HepG2 (cell line): ENCODE data around the gene GCSAM. TPM values are rescaled to one million over a fixed set of nuclear protein-coding genes. Genes with fewer than 3 reads are reported as not detected.

Source experiments
- CBX5 ChIP-seq: sonication (generic); formaldehyde crosslinking; IDR thresholded peaks from 2 replicates; pipeline ENCODE4 v1.4.0; 2020; ENCODE audit warnings: missing genetic modification reagents, borderline replicate concordance
- CREBL2 ChIP-seq: sonication (generic); formaldehyde crosslinking; IDR thresholded peaks from 2 replicates; pipeline ENCODE4 v1.8.1; 2023; ENCODE audit warnings: missing genetic modification reagents, mild to moderate bottlenecking, borderline replicate concordance
- HNRNPLL ChIP-seq: fragments of 200-400 bp; formaldehyde crosslinking; IDR thresholded peaks from 2 replicates; pipeline ENCODE4 v1.6.1; 2017; ENCODE audit warnings: mild to moderate bottlenecking, low read depth, low read length; ENCODE audit not compliant: poor library complexity, severe bottlenecking
- KMT2B ChIP-seq: IDR thresholded peaks from 2 replicates; pipeline ENCODE4 v1.6.1; 2016; ENCODE audit warnings: missing genetic modification reagents, missing compliant biosample characterization
- TCF7 ChIP-seq: sonication (generic); IDR thresholded peaks from 2 replicates; pipeline ENCODE4 v1.6.1; 2016; ENCODE audit warnings: antibody characterized with exemption, low read depth
- YEATS4 ChIP-seq: sonication (generic); formaldehyde crosslinking; IDR thresholded peaks from 2 replicates; pipeline ENCODE4 v1.4.0; 2020; ENCODE audit warnings: missing genetic modification reagents, borderline replicate concordance
- ZBTB20 ChIP-seq: sonication (generic); formaldehyde crosslinking; IDR thresholded peaks from 2 replicates; pipeline ENCODE4 v1.8.1; 2023; ENCODE audit warnings: missing genetic modification reagents, low read depth, mild to moderate bottlenecking, borderline replicate concordance
- ZC3H13 ChIP-seq: sonication (generic); formaldehyde crosslinking; IDR thresholded peaks from 2 replicates; pipeline ENCODE4 v1.8.1; 2023; ENCODE audit warnings: mild to moderate bottlenecking, missing genetic modification reagents, moderate library complexity
- ZNF225 ChIP-seq: sonication (generic); formaldehyde crosslinking; IDR thresholded peaks from 2 replicates; pipeline ENCODE4 v1.4.0; 2020; ENCODE audit warnings: mild to moderate bottlenecking, missing genetic modification reagents
- ZNF652 ChIP-seq: IDR thresholded peaks from 2 replicates; pipeline ENCODE4 v1.6.1; 2016; ENCODE audit warnings: low read depth, borderline replicate concordance
- ZNF678 ChIP-seq: sonication (generic); formaldehyde crosslinking; IDR thresholded peaks from 2 replicates; pipeline ENCODE4 v1.4.0; 2020; ENCODE audit warnings: mild to moderate bottlenecking, missing genetic modification reagents
- ZNF777 ChIP-seq: sonication (generic); formaldehyde crosslinking; IDR thresholded peaks from 2 replicates; pipeline ENCODE4 v1.4.0; 2020; ENCODE audit warnings: missing genetic modification reagents
- ZNF878 ChIP-seq: sonication (generic); formaldehyde crosslinking; IDR thresholded peaks from 2 replicates; pipeline ENCODE4 v1.8.1; 2023; ENCODE audit warnings: mild to moderate bottlenecking, missing genetic modification reagents, moderate library complexity
- ZSCAN29 ChIP-seq: sonication (generic); formaldehyde crosslinking; conservative IDR thresholded peaks from 2 replicates; pipeline ENCODE4 v1.4.0; 2020; ENCODE audit warnings: mild to moderate bottlenecking, missing genetic modification reagents
- polyA plus RNA-seq, 8 experiments: library from polyadenylated mRNA; depleted of rRNA in 3 of 8; stranded (reverse) in 7 of 8; unstranded in 1 of 8; fragments of >200 nt; fragmentation: Illumina TruSeq in 4 of 8; extraction: Trizol in 4 of 8; gene quantifications; 2 replicates each; pipeline versions ENCODE4 v1.2.1 to v1.2.3, GENCODE V29; 2011 to 2016; ENCODE audit warnings: low read depth in 4 of 8, missing spikeins in 1 of 8, mixed read lengths in 1 of 8; ENCODE audit not compliant: insufficient read depth in 1 of 8
- total RNA-seq, 5 experiments: library from RNA; depleted of rRNA; stranded (reverse); fragments of >200 nt; fragmentation: Illumina TruSeq; extraction: Trizol; gene quantifications; 2 replicates each; pipeline ENCODE4 v1.2.3, GENCODE V29; 2016; ENCODE audit warnings: low read depth in 1 of 5
- TF ChIP-seq, protein P1 (sequence below): sonication (generic); formaldehyde crosslinking; IDR thresholded peaks from 2 replicates; pipeline ENCODE4 v1.4.0; 2020; ENCODE audit warnings: low read depth, missing genetic modification reagents
- TF ChIP-seq, protein P2 (sequence below): IDR thresholded peaks from 2 replicates; pipeline ENCODE4 v1.6.1; 2016; ENCODE audit warnings: mild to moderate bottlenecking, missing biosample characterization, missing genetic modification reagents
- TF ChIP-seq, protein P3 (sequence below): sonication (generic); formaldehyde crosslinking; IDR thresholded peaks from 2 replicates; pipeline ENCODE4 v1.9.0; 2022; ENCODE audit warnings: missing genetic modification reagents, mild to moderate bottlenecking, borderline replicate concordance
- TF ChIP-seq, protein P4 (sequence below): sonication (generic); formaldehyde crosslinking; IDR thresholded peaks from 2 replicates; pipeline ENCODE4 v1.4.0; 2020; ENCODE audit warnings: missing genetic modification reagents

GCSAM gene
- total and polyA plus RNA-seq, 2 of the 13 experiments (the other 11 are each of a cell fraction or from before 2014, with no cell fraction given), result not detected

GRCh38 chr3:112086076-112086854 is 46.8 kb downstream of the GCSAM start, which contains the start of gene C3orf52 (continued):
- TF ChIP-seq, protein P1, sequence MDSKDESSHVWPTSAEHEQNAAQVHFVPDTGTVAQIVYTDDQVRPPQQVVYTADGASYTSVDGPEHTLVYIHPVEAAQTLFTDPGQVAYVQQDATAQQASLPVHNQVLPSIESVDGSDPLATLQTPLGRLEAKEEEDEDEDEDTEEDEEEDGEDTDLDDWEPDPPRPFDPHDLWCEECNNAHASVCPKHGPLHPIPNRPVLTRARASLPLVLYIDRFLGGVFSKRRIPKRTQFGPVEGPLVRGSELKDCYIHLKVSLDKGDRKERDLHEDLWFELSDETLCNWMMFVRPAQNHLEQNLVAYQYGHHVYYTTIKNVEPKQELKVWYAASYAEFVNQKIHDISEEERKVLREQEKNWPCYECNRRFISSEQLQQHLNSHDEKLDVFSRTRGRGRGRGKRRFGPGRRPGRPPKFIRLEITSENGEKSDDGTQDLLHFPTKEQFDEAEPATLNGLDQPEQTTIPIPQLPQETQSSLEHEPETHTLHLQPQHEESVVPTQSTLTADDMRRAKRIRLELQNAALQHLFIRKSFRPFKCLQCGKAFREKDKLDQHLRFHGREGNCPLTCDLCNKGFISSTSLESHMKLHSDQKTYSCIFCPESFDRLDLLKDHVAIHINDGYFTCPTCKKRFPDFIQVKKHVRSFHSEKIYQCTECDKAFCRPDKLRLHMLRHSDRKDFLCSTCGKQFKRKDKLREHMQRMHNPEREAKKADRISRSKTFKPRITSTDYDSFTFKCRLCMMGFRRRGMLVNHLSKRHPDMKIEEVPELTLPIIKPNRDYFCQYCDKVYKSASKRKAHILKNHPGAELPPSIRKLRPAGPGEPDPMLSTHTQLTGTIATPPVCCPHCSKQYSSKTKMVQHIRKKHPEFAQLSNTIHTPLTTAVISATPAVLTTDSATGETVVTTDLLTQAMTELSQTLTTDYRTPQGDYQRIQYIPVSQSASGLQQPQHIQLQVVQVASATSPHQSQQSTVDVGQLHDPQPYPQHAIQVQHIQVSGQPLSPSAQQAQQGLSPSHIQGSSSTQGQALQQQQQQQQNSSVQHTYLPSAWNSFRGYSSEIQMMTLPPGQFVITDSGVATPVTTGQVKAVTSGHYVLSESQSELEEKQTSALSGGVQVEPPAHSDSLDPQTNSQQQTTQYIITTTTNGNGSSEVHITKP, result 0 out of 2 replicates have a peak, but pooled peaks have one; percentile 36
- TF ChIP-seq ZBTB20 (0 out of 2 replicates have a peak, but pooled peaks have one; percentile 62), TCF7 (no peak), HNRNPLL (peak; percentile 36), ZC3H13 (CRISPR knock-in tag) (0 out of 2 replicates have a peak, but pooled peaks have one; percentile 35), KMT2B (CRISPR knock-in tag) (0 out of 2 replicates have a peak, but pooled peaks have one; percentile 46), ZNF777 (CRISPR knock-in tag) (peak; percentile 83), ZNF678 (CRISPR knock-in tag) (peak; percentile 29; the same call in 1 of the 2 replicates), ZSCAN29 (0 out of 2 replicates have a peak, but pooled peaks have one; percentile 38), ZNF878 (CRISPR knock-in tag) (peak; percentile 60; the same call in 1 of the 2 replicates), CBX5 (0 out of 2 replicates have a peak, but pooled peaks have one; percentile 32), YEATS4 (CRISPR knock-in tag) (peak; percentile 39; the same call in 1 of the 2 replicates), ZNF225 (0 out of 2 replicates have a peak, but pooled peaks have one; percentile 40), ZNF652 (CRISPR knock-in tag) (no peak), CREBL2 (CRISPR knock-in tag) (0 out of 2 replicates have a peak, but pooled peaks have one; percentile 38)
- TF ChIP-seq, protein P2, sequence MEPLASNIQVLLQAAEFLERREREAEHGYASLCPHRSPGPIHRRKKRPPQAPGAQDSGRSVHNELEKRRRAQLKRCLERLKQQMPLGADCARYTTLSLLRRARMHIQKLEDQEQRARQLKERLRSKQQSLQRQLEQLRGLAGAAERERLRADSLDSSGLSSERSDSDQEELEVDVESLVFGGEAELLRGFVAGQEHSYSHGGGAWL, result peak; percentile 84; the same call in 1 of the 2 replicates
- TF ChIP-seq, protein P3, sequence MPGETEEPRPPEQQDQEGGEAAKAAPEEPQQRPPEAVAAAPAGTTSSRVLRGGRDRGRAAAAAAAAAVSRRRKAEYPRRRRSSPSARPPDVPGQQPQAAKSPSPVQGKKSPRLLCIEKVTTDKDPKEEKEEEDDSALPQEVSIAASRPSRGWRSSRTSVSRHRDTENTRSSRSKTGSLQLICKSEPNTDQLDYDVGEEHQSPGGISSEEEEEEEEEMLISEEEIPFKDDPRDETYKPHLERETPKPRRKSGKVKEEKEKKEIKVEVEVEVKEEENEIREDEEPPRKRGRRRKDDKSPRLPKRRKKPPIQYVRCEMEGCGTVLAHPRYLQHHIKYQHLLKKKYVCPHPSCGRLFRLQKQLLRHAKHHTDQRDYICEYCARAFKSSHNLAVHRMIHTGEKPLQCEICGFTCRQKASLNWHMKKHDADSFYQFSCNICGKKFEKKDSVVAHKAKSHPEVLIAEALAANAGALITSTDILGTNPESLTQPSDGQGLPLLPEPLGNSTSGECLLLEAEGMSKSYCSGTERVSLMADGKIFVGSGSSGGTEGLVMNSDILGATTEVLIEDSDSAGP (CRISPR knock-in tag), result peak; percentile 62; the same call in 1 of the 2 replicates
- TF ChIP-seq, protein P4, sequence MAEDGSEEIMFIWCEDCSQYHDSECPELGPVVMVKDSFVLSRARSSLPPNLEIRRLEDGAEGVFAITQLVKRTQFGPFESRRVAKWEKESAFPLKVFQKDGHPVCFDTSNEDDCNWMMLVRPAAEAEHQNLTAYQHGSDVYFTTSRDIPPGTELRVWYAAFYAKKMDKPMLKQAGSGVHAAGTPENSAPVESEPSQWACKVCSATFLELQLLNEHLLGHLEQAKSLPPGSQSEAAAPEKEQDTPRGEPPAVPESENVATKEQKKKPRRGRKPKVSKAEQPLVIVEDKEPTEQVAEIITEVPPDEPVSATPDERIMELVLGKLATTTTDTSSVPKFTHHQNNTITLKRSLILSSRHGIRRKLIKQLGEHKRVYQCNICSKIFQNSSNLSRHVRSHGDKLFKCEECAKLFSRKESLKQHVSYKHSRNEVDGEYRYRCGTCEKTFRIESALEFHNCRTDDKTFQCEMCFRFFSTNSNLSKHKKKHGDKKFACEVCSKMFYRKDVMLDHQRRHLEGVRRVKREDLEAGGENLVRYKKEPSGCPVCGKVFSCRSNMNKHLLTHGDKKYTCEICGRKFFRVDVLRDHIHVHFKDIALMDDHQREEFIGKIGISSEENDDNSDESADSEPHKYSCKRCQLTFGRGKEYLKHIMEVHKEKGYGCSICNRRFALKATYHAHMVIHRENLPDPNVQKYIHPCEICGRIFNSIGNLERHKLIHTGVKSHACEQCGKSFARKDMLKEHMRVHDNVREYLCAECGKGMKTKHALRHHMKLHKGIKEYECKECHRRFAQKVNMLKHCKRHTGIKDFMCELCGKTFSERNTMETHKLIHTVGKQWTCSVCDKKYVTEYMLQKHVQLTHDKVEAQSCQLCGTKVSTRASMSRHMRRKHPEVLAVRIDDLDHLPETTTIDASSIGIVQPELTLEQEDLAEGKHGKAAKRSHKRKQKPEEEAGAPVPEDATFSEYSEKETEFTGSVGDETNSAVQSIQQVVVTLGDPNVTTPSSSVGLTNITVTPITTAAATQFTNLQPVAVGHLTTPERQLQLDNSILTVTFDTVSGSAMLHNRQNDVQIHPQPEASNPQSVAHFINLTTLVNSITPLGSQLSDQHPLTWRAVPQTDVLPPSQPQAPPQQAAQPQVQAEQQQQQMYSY (CRISPR knock-in tag), result peak; percentile 58; the same call in 1 of the 2 replicates
